Measurements from ENCODE around the gene ALG11.

GRCh38 chr13:52034616-52035226, 22.5 kb downstream of the ALG11 start:
- TF ChIP-seq CTCF (IDR thresholded peaks at IDR 0.05 in 2 of 3, conservative IDR thresholded peaks at IDR 0.05 in 1 of 3; ENCODE audit: borderline replicate concordance in 1 of 3, insufficient read depth in 1 of 3, low read depth in 2 of 3, low read length in 2 of 3) (no peak), REST (IDR thresholded peaks at IDR 0.05; ENCODE audit: low read depth) (no peak), POLR2A (IDR thresholded peaks at IDR 0.05; ENCODE audit: borderline replicate concordance, extremely low read depth, insufficient read depth, insufficient read length) (no peak), TCF7L2 (IDR thresholded peaks at IDR 0.05; ENCODE audit: borderline replicate concordance, extremely low read depth, insufficient read depth, insufficient read length) (no peak), EGR1 (IDR thresholded peaks at IDR 0.05; ENCODE audit: low read depth) (no peak), ZBTB33 (IDR thresholded peaks at IDR 0.05; ENCODE audit: extremely low read depth, insufficient replicate concordance, low read length) (no peak), SIN3A (IDR thresholded peaks at IDR 0.05; ENCODE audit: low read depth) (no peak)

Measured in HCT116 (cell line).